KOPT-K1 (cell line): Measurements from ENCODE around the gene F13A1.

ENCODE experiments used
- H3K27ac ChIP-seq: fragments of 200-600 bp; sonication (generic); 2 replicates; pipeline ENCODE4 v1.5.1; 2016; ENCODE audit warnings: antibody characterized with exemption, mild to moderate bottlenecking, low read depth, low read length; ENCODE audit not compliant: poor library complexity, severe bottlenecking
- H3K36me3 ChIP-seq: fragments of 200-600 bp; sonication (generic); 2 replicates; pipeline ENCODE4 v1.5.1; 2017; ENCODE audit warnings: antibody characterized with exemption, mild to moderate bottlenecking, low read length, moderate library complexity; ENCODE audit not compliant: insufficient read depth
- H3K9me3 ChIP-seq: fragments of 200-600 bp; sonication (generic); 2 replicates; pipeline ENCODE4 v1.5.1; 2017; ENCODE audit warnings: antibody characterized with exemption, low read length, mild to moderate bottlenecking; ENCODE audit not compliant: insufficient read depth, poor library complexity, severe bottlenecking

The F13A1 gene

DNA sequence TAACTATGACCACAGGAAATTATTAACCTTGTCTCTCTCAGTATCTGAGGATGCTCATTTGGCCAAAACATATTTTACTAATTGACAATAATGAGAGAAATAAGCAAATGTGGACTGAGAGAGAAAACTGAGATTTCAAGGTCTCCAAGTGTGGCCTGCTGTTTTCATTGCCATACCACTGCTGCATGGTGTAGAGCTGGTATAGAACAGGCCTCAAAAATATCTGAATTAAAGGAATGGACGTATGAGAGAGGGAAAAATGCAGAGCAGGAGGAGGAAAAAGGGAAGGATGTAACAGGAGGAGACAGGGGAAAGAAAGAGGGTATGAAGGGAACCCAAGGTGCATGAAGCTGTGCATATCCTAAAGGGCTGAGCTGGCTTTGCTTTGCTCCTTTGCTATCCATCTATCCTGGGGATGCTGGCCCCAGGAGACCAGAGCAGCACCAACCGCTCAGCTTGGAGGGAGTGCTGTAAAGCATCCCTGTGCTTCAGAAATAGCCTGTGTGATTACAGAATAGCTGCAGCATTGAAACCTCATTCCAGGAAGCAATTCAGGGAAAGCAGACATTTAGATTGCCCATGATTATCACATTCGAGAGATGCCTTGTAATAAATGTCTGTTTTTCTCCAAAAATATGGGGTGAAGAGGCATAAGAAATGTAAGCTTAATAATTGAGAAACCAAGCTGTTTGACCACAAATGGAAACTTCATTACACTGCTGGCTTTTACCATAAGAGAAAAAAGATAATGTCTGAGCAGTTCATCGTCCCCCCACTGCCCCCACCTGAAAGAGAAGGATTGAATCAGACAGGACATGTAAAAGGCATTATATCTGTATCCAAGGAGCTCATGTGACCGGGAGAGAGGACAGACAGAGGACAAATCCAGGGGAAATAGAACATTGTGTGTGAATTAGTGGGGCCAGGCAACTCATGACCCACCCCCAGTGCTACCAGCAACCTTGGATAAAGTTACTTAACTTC lies 80.6 kb downstream of the F13A1 start:
- no peak overlapping the region for H3K27ac ChIP-seq
- no peaks in the 10 kb centered on the region for H3K9me3 ChIP-seq
- no peaks in the 10 kb centered on the region for H3K36me3 ChIP-seq

DNA sequence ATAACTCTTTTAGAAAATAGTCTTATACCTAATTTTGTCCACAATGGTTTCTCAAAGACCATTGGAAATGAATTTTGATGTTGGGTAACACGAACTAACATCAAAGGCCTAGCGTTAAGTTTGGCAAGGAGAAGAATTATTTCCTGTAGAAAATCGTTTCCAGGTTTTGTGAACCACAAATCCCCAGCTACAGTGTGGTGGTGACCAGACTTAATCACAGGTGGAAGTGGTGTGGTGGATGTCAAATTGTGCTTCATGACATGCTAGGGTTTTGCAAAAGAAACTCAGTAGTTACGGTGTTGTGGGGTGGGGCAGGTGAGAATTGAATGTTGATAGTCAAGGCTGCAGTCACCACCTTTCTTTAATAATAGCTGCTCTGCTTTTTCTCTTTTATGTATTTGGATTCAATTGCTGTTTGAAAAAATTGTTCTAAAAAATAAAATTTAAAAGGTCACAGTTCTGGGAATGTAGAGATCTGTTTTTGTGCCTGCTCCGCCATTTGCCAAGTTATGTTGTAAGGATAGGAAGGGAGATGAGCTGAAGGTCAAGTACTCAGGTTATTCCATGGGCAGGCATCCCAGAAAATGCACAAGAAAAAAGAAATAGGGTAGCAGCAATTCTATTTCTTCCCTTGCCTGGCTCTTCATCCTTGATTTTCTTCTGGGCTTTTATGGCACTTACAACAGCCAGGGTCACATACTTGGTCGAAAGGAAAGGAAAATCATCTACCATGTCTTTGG lies 83.6 kb downstream of the F13A1 start:
- H3K27ac ChIP-seq = no peak overlapping the region
- no peaks in the 10 kb centered on the region for H3K36me3 ChIP-seq
- no peaks in the 10 kb centered on the region for H3K9me3 ChIP-seq

DNA sequence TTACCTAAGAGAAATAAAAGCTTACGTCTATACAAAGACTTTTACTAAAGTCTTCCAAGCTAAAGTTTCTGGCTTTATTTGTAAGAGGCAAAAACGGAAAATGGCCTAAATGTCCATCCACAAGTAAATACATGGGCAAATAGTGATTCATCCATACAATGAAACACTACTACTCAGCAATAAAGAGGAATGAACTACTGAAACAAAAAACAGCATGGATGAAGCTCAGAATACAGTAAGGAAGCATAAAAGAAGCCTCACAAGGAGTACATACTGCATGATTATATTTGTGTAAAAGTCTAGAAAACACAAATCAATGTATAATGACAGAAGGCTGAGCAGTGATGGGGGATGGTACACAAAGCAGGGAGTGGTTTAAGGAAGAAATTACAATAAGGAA lies 84.7 kb downstream of the F13A1 start:
- Histone ChIP-seq H3K27ac (no peak overlapping the region), H3K36me3 (no peaks in the 10 kb centered on the region), H3K9me3 (no peaks in the 10 kb centered on the region)

DNA sequence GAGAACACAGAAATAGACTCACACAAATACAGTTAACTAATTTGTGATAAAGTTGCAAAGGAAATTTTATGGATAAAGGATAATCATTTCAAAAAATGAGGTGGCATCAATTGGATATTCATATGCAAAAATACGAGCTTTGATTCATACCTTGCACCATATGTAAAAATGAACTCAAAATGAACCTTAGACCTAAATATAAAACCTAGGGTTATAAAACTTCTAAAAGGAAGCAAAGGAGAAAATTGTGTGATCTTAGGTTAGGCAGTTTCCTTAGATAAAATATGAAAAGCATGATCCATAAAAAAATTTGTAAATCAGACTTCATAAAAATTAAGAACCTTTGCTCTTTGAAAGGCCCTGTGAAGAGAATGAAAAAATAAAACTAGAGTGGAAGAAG lies 85.5 kb downstream of the F13A1 start:
- H3K27ac ChIP-seq = no peak overlapping the region
- H3K9me3 ChIP-seq = no peaks in the 10 kb centered on the region
- no peaks in the 10 kb centered on the region for H3K36me3 ChIP-seq

DNA sequence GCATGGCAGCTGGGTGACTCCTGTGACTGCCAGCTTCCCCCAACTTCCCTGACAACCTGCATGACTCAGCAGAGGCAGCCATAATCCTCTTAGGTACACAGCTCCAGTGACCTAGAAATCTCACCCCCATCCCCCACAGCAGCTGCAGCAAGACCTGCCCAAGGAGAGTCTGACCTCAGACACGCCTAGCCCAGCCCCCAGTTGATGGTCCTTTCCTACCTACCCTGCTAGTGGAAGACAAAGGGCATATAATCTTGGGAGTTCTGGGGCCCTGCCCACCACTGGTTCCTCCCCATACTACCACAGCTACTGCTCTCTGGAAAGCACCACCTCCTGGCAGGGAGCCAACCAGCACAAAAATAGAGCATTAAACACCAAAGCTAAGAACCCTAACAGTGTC lies 90.2 kb downstream of the F13A1 start:
- H3K9me3 ChIP-seq = no peaks in the 10 kb centered on the region
- H3K27ac ChIP-seq = no peak overlapping the region
- H3K36me3 ChIP-seq = no peaks in the 10 kb centered on the region

DNA sequence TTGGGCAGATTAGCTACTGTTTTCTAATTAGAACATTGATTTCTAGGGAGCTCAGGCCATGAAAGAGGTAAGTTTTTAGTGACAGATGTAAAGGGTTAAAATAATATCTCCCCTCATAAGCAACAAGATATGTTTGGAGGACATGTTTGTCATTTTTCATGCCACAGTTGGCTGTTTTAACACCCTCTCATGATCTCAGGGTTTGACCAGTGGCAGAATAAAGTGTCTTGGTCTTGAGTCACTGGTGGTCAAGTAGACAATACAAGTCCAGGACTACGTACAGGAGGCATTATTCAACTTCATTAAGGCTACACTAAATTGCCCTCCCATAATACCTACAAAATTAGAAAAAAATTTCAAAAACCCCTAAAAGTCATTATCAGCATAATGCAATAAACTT lies 92.6 kb downstream of the F13A1 start:
- H3K27ac ChIP-seq = no peak overlapping the region
- H3K36me3 ChIP-seq = no peaks in the 10 kb centered on the region
- H3K9me3 ChIP-seq = no peaks in the 10 kb centered on the region

DNA sequence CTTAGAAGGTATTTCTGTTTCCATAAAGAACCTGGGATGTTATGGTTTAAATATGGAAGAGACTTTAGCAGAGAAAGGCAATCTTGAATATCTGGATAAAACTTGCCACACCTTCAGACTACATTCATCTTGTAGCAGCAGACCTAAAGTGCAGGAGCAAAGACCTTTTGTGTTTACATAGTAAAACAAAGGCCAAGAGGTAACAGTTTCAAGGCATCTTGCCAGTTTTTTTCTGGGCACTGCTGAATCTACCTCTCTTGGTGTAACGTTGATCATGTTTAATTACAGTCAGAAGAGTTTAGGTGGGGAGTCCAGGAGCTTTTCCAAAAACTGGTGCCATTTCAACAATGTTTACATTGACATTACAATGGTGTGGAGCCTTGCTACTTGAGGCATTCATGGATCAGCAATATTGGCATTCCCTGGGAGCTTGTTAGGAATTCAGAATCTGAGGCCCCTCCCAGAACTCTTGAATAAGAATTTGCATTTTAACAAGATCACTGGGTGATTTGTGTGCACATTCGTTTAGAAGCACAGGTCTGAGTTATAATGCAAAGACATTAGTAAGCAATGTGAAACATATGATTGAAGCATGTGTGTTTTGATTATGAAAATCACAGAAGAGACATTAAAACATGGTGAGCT lies 94.5 kb downstream of the F13A1 start:
- Histone ChIP-seq H3K27ac (no peak overlapping the region), H3K36me3 (no peaks in the 10 kb centered on the region), H3K9me3 (no peaks in the 10 kb centered on the region)

DNA sequence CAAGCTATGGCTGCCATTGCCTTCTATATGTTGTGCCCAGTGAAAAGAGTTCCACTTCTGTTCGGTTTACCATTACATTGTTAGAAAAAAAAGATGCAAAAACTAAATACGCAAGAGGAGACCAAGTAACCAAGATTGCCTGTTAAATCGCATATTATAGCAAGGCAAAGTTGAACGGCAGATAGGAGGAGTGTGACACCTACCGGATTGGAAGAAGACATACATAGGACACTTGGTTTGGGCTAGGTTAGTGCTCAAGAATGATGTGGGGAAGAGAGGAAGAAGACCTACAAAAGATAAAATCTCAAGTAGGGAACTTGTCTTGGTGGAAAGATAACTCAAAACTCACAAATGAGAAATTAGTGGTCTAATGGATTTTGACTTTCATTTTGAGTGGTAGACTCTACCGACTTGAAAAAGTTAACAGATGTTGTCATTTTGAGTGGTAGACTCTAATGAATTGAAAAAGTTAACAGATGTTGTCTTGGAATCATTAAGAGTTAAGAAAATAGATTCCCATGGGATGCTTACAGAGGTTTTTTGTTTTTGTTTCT lies 95.5 kb downstream of the F13A1 start:
- H3K9me3 ChIP-seq = no peaks in the 10 kb centered on the region
- H3K36me3 ChIP-seq = no peaks in the 10 kb centered on the region
- H3K27ac ChIP-seq = no peak overlapping the region

DNA sequence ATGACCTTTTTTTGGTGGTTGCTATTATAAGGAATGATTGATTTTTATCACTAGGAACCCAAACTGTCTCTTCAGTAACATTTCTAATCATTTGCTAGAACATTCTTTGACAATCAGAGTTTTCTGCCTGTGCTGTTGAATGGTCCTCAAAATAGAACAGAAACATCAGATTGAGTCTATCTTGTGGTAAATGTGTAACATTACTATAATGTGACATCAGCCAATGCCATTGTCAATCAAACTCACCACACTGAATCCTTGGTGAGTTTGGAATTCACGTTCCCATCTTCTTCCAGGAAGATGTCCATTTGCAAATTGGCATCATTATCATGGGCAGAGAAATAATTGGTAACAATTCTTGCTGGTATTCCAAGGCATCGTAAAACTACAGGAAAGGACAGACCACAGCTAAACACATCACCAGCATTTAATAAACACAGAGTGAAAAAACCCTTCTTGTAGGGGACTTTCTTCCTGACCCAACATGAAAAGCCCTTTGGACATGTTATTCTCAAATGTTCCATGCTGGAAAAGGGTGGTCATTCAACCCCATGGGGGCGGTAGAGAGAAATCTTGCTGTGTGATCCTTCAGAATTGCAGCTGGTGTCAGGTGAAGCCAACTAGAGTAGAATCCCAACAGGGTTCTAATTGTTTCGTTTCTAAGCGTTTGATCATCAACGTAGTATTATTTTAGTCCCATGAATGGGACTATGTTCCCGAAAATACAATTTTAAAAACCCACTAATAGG lies 98.5 kb downstream of the F13A1 start:
- H3K36me3 ChIP-seq = no peaks in the 10 kb centered on the region
- H3K27ac ChIP-seq = no peak overlapping the region

DNA sequence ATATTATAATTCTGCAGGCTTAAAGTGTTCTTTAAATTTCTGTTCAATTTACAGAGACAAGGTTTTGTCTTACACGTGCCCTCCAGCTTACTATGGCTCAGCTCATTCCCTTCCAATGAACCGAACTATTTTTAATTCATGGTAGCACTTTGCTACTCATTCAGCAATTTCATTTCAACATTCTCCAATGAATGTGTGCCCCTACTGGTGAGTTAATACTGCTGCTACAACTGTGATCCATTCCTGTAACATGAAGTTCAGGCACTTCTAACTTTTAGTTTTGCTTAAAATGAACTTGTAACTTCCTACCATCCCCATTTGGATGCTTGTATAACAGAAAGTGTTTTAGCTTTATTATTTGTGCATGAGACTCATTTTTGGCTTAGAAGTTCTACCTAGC lies 99.7 kb downstream of the F13A1 start:
- Histone ChIP-seq H3K36me3 (no peaks in the 10 kb centered on the region), H3K9me3 (no peaks in the 10 kb centered on the region), H3K27ac (no peak overlapping the region)

More for the DNA sequence above, 98.5 kb downstream of the F13A1 start:
- no peaks in the 10 kb centered on the region for H3K9me3 ChIP-seq

DNA sequence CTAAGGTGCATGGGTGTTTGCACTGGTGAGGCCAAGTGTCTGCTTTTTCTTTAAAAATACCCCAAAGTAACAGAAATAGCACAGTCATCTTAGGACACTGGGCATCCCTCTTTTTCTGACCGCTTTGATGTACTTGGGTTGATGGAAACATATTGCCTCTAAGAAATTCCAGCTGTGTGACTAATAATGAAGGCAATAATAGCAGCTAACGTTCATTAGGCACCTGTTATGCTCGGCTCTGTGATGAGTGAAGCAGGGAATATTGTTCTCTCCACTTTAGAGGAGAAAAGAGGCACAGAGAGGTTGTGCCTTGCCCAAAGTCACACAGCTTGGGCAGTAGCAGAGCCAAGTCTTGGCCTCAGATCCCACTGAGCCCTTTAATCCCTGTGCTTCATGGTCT lies 100.7 kb downstream of the F13A1 start:
- H3K9me3 ChIP-seq = no peaks in the 10 kb centered on the region
- H3K27ac ChIP-seq = no peak overlapping the region
- H3K36me3 ChIP-seq = no peaks in the 10 kb centered on the region

DNA sequence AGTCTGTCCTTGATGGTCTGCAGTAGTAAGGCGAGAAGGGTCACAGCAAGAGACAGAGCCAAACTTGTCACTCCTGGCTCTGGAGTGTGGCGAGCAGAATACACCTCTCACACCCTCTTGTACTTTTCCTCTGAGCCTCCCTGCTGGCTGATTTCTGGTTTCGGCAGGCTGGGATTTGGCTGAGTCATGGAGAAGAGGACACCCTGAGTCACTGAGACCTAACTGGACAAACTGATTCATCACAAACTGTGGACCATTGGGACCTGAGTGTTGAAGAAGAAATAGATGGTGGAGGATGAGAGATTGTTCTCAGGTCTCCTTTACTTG lies 101.7 kb downstream of the F13A1 start:
- H3K27ac ChIP-seq = no peak overlapping the region
- no peaks in the 10 kb centered on the region for H3K9me3 ChIP-seq
- H3K36me3 ChIP-seq = no peaks in the 10 kb centered on the region

DNA sequence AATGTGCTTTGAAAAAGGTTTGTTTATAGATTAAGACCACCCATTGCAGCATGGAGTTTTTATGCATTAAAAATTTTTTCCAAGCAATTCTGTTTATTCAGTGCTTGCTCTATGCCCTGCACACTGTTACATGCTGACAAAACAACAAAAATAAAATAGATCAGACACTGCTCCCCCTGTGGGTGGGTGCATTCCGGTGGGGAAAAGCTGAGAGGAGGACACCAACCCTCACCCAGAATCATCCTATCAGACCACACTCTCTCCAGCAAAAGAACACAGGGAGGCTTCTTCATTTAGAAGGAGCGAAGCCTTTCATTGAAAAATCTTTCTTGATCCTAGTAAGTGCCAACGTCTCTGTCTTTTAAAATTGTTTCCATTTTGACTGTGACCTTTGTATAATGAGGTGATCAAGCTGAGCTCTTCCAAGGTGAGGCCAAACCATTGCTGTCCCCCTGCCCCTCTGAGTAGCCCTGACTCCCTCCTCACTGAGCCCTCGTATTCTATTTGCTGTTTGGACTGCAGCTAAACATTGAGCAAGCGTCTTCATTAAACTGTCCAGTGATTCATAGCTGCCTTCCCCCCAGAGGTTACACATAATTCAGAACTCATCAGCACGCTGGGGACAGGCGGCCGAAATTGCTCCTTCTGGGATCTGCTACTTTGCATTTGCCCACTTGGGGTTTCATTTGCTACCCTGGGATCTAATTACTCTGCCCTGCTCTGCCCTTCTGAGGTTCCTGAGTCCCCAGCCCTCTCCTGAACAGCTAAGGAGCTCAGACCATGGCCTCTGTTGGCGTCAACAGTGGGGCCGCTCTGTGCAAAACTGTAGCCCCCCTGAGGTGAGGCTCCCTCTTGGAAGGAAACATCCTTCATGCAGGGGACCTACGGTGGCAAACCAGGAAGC lies 102.4 kb downstream of the F13A1 start:
- no peaks in the 10 kb centered on the region for H3K9me3 ChIP-seq
- H3K27ac ChIP-seq = no peak overlapping the region
- H3K36me3 ChIP-seq = no peaks in the 10 kb centered on the region

DNA sequence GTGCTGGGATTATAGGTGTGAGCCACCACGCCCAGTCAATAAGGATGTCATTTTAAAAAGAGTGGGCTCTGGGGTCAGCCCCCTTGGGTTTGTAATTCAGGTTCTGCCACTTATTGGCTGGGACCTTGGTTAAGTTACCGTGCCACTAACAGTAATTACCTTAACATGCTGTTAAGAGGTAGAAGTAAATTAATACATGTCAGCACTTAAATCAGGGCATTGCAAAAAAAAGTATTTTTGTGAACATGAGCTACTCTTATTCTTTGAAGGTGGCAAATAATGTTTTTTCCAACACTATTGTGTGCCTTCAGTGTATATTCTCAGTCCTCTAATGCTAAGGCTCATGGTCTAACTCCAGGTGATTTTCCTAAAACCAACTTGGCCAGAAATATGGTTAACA lies 109.5 kb downstream of the F13A1 start:
- no peaks in the 10 kb centered on the region for H3K36me3 ChIP-seq
- no peak overlapping the region for H3K27ac ChIP-seq
- H3K9me3 ChIP-seq = peaks cover 3% of the 10 kb centered on the region
